Measurements from ENCODE around the gene MRO.

DNA sequence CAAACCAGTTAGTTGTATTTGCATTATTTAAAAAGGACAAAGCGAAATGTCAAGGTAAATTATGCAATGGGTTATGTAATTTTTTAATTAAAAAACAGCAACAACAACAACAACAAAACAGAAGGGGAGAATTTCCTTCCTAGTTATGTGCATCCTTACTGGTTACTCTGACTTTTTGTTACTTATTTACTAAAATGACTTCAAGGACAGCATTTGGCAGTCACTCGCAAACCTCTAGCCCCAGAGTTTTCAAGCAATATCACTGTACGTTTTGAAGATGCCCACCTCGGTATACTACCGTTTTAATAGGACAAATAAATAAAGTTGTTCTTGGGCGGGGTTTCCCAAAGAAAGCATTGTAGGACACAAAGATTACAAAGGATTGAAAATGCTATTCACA, 24.7 kb upstream of the MRO start:
- TF ChIP-seq POLR2A (IDR thresholded peaks at IDR 0.05), result no peak
- TF ChIP-seq, protein P1, sequence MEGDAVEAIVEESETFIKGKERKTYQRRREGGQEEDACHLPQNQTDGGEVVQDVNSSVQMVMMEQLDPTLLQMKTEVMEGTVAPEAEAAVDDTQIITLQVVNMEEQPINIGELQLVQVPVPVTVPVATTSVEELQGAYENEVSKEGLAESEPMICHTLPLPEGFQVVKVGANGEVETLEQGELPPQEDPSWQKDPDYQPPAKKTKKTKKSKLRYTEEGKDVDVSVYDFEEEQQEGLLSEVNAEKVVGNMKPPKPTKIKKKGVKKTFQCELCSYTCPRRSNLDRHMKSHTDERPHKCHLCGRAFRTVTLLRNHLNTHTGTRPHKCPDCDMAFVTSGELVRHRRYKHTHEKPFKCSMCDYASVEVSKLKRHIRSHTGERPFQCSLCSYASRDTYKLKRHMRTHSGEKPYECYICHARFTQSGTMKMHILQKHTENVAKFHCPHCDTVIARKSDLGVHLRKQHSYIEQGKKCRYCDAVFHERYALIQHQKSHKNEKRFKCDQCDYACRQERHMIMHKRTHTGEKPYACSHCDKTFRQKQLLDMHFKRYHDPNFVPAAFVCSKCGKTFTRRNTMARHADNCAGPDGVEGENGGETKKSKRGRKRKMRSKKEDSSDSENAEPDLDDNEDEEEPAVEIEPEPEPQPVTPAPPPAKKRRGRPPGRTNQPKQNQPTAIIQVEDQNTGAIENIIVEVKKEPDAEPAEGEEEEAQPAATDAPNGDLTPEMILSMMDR (IDR thresholded peaks at IDR 0.05), result no peak

All from adrenal gland (tissue), 5 donors.